AG04450 (cell line): ENCODE results near the gene HLA-DRA. TPM values are rescaled to one million over a fixed set of nuclear protein-coding genes. Genes with fewer than 3 reads are reported as not detected.
"Not testable (repeated sequence)": the region's sequence is repeated elsewhere in the genome, so short reads cannot be mapped to it uniquely, and the experiment has no call there.

Source experiments
- CTCF ChIA-PET: fragments of 300-600, 350-600 bp; formaldehyde crosslinking; extraction: SDS; loops from one replicate; lab custom pipeline; 2022; ENCODE audit warnings: antibody characterized with exemption, inconsistent platforms; lab: Charles Lee
- POLR2A ChIA-PET: fragments of 350-600 bp; formaldehyde crosslinking; extraction: SDS; loops from one replicate; lab custom pipeline; 2021; ENCODE audit warnings: antibody characterized with exemption, inconsistent platforms; lab: Yijun Ruan, JAX
- DNase-seq: peaks from one replicate; pipeline ENCODE4 v3.0.0-alpha.2; 2011; ENCODE audit warnings: low read depth, low spot score
- H3K27ac ChIP-seq: one replicate; pipeline ENCODE4 v1.5.1; 2012; ENCODE audit warnings: low read depth, low read length, control low read depth
- H3K27me3 ChIP-seq: one replicate; pipeline ENCODE4 v1.6.0; 2012; ENCODE audit warnings: low read length; ENCODE audit not compliant: control insufficient read depth, insufficient read depth
- H3K4me3 ChIP-seq: 2 replicates; pipeline ENCODE4 v1.5.1; 2011; ENCODE audit warnings: mild to moderate bottlenecking, low read depth, low read length, control low read depth
- H3K9me3 ChIP-seq: 2 replicates; pipeline ENCODE4 v1.5.1; 2012; ENCODE audit warnings: low read length; ENCODE audit not compliant: control insufficient read depth, insufficient read depth
- polyA plus RNA-seq: library from polyadenylated mRNA; depleted of rRNA; stranded (reverse); fragments of >200 nt; gene quantifications from 2 replicates; pipeline ENCODE4 v1.2.3, GENCODE V29; 2011
- TF ChIP-seq, protein P1 (sequence below): IDR thresholded peaks from 2 replicates; pipeline ENCODE4 v1.5.1; 2011; ENCODE audit warnings: low read depth, low read length, control low read depth, inconsistent platforms

HLA-DRA gene
- polyA plus RNA-seq, 1 experiment, result not detected

DNA sequence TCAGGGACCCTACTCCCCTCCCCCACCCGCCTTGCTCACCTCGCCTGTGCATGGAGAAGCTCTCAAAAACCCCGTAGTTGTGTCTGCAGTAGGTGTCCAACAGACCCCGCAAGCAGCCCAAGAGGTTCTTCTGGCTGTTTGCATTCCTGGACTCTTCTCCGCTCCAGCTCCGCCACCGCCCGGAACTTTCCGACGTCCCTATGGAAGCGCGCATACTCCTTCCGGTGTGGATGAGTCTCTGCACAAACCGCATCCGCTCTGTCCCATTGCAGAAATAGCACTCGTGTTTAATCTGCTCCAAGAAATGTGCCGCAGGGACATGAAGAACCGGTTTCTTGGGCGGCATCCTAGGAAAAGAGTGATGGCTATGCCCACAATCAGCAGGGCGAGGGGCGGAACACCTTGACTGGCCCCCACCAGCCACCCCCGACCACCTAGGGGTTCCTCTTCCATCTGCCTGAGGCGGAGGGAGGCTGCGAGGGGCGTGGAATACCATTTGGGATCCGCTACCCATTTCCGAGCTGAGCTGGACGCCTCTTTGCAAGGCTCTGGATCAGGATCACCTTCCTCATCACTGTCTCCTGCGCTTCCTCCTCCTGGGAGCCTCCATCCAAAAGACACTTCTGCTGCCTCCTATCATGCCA, 20.2 kb downstream of the HLA-DRA start:
- ChIA-PET POLR2A (no interaction called here), CTCF (interaction anchor here (0.6 kb wide), 1 partner anchor 29 kb away, joined by 3 read pairs; no protein-coding TSS in a partner anchor)
- no peak overlapping the region for H3K4me3 ChIP-seq
- no peak for DNase-seq
- TF ChIP-seq, protein P1, sequence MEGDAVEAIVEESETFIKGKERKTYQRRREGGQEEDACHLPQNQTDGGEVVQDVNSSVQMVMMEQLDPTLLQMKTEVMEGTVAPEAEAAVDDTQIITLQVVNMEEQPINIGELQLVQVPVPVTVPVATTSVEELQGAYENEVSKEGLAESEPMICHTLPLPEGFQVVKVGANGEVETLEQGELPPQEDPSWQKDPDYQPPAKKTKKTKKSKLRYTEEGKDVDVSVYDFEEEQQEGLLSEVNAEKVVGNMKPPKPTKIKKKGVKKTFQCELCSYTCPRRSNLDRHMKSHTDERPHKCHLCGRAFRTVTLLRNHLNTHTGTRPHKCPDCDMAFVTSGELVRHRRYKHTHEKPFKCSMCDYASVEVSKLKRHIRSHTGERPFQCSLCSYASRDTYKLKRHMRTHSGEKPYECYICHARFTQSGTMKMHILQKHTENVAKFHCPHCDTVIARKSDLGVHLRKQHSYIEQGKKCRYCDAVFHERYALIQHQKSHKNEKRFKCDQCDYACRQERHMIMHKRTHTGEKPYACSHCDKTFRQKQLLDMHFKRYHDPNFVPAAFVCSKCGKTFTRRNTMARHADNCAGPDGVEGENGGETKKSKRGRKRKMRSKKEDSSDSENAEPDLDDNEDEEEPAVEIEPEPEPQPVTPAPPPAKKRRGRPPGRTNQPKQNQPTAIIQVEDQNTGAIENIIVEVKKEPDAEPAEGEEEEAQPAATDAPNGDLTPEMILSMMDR, result no peak
- H3K27me3 ChIP-seq, result no peaks in the 10 kb centered on the region
- H3K27ac ChIP-seq, result no peak overlapping the region
- no peaks in the 10 kb centered on the region for H3K9me3 ChIP-seq

DNA sequence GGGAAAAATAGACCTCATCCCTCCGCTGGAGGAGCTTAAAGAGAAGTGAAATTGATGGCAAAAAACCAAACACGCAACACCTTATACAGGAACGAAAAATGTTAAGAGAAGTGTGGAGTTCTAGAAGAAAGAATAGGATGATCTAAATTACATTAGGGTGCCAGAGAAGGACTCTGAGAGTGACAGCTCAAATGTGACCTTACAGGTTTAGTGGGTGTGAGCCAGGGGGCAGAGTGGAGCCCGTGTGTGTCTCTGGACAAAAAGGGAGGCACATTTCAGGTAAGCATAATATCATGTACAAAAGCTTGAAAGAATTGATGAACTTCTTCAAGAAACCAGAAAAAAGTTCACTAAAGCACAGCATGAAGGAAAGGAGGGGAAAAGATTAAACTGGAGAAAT, 20.8 kb downstream of the HLA-DRA start:
- Histone ChIP-seq H3K4me3 (no peak overlapping the region), H3K9me3 (no peaks in the 10 kb centered on the region), H3K27ac (no peak overlapping the region), H3K27me3 (no peaks in the 10 kb centered on the region)
- ChIA-PET POLR2A (no interaction called here), CTCF (interaction anchor here (0.6 kb wide), 2 partner anchors 29 to 263 kb away, joined by 3 to 5 read pairs; no protein-coding TSS in a partner anchor)
- no peak for DNase-seq
- TF ChIP-seq, protein P1, result no peak

DNA sequence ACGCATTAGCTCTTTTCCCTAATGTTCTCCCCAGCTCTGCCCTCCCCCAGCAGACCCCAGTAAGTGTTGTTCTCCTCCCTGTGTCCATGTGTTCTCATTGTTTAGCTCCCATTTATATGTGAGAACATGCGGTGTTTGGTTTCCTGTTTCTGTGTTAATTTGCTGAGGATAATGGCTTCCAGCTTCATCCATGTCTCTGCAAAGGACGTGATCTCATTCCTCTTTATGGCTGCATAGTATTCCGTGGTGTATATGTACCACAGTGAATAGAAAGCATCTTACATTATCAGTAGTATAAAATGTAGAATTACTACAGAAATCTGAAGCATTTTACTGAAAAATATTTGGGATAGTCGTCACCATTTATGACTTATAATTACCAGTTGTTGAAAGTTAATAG, 21.8 kb downstream of the HLA-DRA start:
- POLR2A ChIA-PET, result no interaction called here

DNA sequence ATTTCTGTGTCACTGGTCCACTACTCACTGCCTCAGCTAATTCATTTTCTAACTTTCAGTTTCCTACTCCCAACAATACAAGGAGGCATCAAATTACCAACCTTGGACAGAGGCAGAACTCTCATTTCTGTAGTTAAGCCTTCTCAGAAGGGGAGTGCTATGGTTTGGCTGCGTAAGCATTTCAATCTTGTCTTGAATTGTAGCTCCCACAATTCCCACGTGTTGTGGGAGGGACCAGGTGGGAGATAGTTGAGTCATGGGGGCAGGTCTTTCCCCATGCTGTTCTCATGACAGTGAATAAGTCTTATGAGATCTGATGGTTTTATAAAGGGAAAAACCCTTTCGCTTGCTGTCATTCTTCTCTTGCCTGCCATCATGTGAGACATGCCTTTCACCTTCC, 22.9 kb downstream of the HLA-DRA start:
- CTCF ChIA-PET, result interaction anchor here (0.6 kb wide), 1 partner anchor 10 kb away, joined by 3 read pairs; no protein-coding TSS in a partner anchor
- TF ChIP-seq, protein P1, result no peak
- no peak for DNase-seq
- H3K27ac ChIP-seq, result no peak overlapping the region
- H3K4me3 ChIP-seq, result no peak overlapping the region
- POLR2A ChIA-PET, result no interaction called here
- no peaks in the 10 kb centered on the region for H3K9me3 ChIP-seq
- no peaks in the 10 kb centered on the region for H3K27me3 ChIP-seq

More for the DNA sequence above, 21.8 kb downstream of the HLA-DRA start:
- Histone ChIP-seq H3K9me3 (no peaks in the 10 kb centered on the region), H3K27ac (no peak overlapping the region), H3K27me3 (no peaks in the 10 kb centered on the region), H3K4me3 (no peak overlapping the region)
- TF ChIP-seq, protein P1, result no peak
- CTCF ChIA-PET, result no interaction called here
- no peak for DNase-seq

GRCh38 chr6:32467743-32468503, 28.2 kb downstream of the HLA-DRA start:
- POLR2A ChIA-PET, H3K27me3 ChIP-seq, H3K9me3 ChIP-seq, H3K4me3 ChIP-seq, H3K27ac ChIP-seq, DNase-seq, CTCF ChIA-PET: not testable (repeated sequence)
